K562 (cell line): ENCODE data around the gene DNAJB11. TPM values are rescaled to one million over a fixed set of nuclear protein-coding genes. Genes with fewer than 3 reads are reported as not detected.

Experiments used
- ASH1L ChIP-seq: fragments of 450-650 bp; IDR thresholded peaks from 2 replicates; pipeline ENCODE4 v1.6.1; 2018; ENCODE audit warnings: borderline replicate concordance, mild to moderate bottlenecking, low read depth; ENCODE audit not compliant: partially characterized antibody
- CBX8 ChIP-seq: fragments of 200-600 bp; sonication (generic); IDR thresholded peaks from 2 replicates; pipeline ENCODE4 v1.6.1; 2012; ENCODE audit warnings: borderline replicate concordance, mixed run types, low read depth, mild to moderate bottlenecking, moderate library complexity, mixed read lengths, low read length, control low read depth, inconsistent platforms; ENCODE audit not compliant: poor library complexity, severe bottlenecking; ENCODE audit errors: extremely low read depth
- ZNF197 ChIP-seq: fragments of 200-800 bp; sonication (Bioruptor generic); IDR thresholded peaks from 2 replicates; pipeline ENCODE4 v1.6.1; 2016; ENCODE audit warnings: low read depth, missing genetic modification characterization, missing compliant biosample characterization
- polyA plus RNA-seq, 8 experiments: library from polyadenylated mRNA; depleted of rRNA in 4 of 8; stranded (reverse) in 5 of 8; unstranded in 3 of 8; fragments of >200 nt; fragmentation: Nextera tagmentation in 2 of 8; fragmentation: Illumina TruSeq in 1 of 8; extraction: Ambion mirVana in 2 of 8; extraction: Trizol in 1 of 8; gene quantifications; 2 replicates each; pipeline versions ENCODE4 v1.2.1 to v1.2.3, GENCODE V29; 2011 to 2014; ENCODE audit warnings: inconsistent platforms in 1 of 8, missing spikeins in 1 of 8
- total RNA-seq, 7 experiments: library from RNA; depleted of rRNA in 6 of 7; stranded (reverse); fragments of >200 nt in 6 of 7; fragmentation: Illumina TruSeq in 2 of 7; extraction: Trizol in 2 of 7; gene quantifications; 2 replicates each; pipeline versions ENCODE4 v1.2.1 to v1.2.3, GENCODE V29; 2011 to 2021; ENCODE audit warnings: low replicate concordance in 1 of 7
- TF ChIP-seq, protein P1 (sequence below), 2 experiments: fragments of 450-650 bp; formaldehyde crosslinking in 1 of 2; IDR thresholded peaks; 2 replicates each; pipeline versions ENCODE4 v1.4.0 to v1.6.1; 2014 to 2020; ENCODE audit warnings: mild to moderate bottlenecking in 2 of 2, borderline replicate concordance in 1 of 2, low read depth in 1 of 2

Gene DNAJB11
- total and polyA plus RNA-seq, 9 of the 15 experiments (the other 6 are each of a cell fraction or from before 2014, with no cell fraction given), result 14.8 to 74.7 (median 63.8) TPM

DNA sequence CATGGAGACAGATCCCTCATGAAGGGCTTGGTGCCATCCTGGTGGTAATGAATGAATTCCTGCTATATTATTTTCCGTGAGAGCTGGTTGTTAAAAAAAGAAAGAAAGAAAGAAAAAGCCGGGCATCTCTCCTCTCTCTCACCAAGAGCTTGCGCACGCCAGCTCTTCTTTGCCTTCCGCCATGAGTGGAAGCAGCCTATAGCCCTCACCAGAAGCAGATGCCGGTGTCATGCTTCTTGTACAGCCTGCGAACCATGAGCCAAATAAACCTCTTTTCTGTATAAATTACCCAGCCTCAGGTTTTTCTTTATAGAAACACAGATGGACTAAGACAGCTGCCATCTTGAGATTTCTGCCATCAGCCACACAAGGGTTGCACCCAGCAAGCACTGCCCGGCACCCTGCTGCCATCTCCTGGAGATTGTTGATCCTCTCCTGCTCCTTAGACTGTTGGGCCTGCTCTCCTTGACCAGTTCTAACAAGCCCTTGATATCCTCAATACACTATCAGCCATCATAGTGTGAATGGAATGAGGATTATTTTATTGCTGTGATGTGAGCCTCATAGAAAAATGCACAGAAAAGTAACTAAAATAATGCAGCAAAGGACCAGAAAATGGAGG, 38.8 kb downstream of the DNAJB11 start (continued):
- TF ChIP-seq, protein P1, sequence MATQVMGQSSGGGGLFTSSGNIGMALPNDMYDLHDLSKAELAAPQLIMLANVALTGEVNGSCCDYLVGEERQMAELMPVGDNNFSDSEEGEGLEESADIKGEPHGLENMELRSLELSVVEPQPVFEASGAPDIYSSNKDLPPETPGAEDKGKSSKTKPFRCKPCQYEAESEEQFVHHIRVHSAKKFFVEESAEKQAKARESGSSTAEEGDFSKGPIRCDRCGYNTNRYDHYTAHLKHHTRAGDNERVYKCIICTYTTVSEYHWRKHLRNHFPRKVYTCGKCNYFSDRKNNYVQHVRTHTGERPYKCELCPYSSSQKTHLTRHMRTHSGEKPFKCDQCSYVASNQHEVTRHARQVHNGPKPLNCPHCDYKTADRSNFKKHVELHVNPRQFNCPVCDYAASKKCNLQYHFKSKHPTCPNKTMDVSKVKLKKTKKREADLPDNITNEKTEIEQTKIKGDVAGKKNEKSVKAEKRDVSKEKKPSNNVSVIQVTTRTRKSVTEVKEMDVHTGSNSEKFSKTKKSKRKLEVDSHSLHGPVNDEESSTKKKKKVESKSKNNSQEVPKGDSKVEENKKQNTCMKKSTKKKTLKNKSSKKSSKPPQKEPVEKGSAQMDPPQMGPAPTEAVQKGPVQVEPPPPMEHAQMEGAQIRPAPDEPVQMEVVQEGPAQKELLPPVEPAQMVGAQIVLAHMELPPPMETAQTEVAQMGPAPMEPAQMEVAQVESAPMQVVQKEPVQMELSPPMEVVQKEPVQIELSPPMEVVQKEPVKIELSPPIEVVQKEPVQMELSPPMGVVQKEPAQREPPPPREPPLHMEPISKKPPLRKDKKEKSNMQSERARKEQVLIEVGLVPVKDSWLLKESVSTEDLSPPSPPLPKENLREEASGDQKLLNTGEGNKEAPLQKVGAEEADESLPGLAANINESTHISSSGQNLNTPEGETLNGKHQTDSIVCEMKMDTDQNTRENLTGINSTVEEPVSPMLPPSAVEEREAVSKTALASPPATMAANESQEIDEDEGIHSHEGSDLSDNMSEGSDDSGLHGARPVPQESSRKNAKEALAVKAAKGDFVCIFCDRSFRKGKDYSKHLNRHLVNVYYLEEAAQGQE (IDR thresholded peaks at IDR 0.05; ENCODE audit: borderline replicate concordance), result peak; percentile 81
- TF ChIP-seq, protein P1 (CRISPR knock-in tag; IDR thresholded peaks at IDR 0.05; ENCODE audit: low read depth), result no peak
- no peak for TF ChIP-seq ZNF197 (CRISPR knock-in tag)
- no peak for TF ChIP-seq CBX8
- TF ChIP-seq ASH1L, result no peak
- TF ChIP-seq, all 486 proteins: peak for 9
